HG03432 (cell line): Measurements from ENCODE around the gene ZFHX3.

Experiments
- ATAC-seq: cut with Tn5 transposase; IDR thresholded peaks from one replicate; pipeline ENCODE4 v1.9.1; 2021; ENCODE audit warnings: mild to moderate bottlenecking, moderate library complexity; ENCODE audit not compliant: unreplicated experiment

ZFHX3 gene

DNA sequence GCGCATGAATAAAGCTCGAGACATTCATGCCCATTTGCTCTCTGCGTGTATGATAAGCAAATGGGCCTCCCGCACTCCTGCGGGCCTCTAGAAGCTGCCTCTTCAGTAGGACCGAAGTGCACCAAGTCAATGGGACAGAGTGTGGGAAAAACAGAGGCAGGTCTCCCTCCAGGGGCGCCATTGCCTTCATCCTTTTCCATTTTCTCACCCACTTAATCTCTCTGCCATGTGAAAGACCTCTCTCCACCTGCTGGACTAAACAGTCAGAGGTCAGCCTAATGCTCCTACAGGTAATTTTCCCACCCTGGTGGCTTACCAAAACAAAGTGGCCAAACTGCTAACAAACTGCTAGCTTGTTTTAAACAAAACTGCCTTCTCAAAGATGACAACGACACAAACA, 210.9 kb downstream of the ZFHX3 start:
- ATAC-seq = no peak

DNA sequence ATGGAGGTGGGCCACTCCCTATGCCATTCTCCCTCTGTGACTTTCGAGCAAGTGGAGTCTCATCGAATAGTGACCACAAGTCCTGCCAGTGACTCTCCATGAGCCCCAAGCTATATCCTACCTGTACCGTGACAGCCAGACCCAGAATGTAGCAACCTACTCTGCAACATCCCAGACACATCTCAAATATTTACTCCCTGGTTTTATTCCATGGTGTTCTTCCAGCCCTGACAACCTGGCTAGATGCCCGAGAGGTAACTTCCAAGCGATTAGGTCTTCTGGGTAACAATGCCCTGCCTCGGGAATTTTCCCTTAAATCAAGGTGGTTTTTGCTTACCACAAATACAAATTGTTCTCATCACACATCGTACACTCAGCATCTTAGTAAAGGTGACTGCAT, 211.7 kb downstream of the ZFHX3 start:
- ATAC-seq = no peak

DNA sequence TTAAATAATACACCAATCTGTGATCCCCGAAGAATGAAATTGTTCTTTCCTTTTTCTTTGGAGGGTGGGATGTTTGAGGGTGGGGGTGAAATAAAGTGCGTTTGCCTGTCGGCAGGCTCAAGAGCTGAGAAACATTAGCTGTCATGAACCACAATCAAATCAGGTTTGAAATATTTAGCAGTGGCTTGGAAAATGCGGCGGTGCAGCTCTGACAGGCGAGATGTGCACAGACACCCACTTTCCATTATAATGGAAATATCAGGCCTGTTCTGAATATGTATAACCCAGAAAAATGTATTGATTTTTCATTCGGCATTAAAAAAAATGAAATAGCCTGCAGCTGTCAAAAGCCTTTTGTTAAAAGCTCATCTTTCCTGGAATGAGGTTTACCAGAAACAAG, 212.8 kb downstream of the ZFHX3 start:
- no peak for ATAC-seq

DNA sequence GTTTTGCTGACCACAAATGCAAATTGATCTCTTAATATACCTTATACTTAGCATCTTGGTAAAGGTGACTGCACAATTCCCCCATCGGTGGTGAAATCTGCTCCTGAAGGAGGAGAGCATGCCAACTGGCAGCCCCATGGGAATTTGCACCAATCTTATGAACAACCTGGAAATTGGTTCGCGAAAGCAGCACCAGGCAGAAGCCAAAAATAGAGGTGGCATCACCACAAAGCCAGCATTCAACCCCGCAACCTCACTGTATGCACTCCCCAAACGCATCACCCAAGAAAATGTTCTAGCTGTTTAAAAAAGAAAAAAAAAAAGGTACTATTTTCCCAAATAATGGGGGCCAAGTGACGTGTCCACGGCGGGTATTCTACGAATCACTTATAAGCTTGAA, 213.4 kb downstream of the ZFHX3 start:
- ATAC-seq = no peak

DNA sequence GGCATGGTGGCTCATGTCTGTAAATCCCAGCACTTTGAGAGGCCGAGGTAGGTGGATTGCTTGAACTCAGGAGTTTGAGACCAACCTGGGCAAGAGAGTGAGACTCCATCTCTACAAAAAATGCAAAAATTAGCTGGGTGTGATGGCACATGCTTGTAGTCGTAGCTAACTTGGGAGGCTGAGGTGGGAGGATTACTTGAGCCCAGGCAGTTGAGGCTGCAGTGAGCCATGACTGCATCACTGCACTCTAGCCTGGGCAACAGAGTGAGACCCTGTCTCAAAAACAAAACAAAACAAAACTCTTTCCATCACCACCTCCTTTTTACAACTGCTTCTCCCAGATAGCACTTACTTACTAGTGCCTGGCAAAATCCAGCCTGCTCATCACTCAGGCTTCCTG, 214.0 kb downstream of the ZFHX3 start:
- ATAC-seq = no peak

DNA sequence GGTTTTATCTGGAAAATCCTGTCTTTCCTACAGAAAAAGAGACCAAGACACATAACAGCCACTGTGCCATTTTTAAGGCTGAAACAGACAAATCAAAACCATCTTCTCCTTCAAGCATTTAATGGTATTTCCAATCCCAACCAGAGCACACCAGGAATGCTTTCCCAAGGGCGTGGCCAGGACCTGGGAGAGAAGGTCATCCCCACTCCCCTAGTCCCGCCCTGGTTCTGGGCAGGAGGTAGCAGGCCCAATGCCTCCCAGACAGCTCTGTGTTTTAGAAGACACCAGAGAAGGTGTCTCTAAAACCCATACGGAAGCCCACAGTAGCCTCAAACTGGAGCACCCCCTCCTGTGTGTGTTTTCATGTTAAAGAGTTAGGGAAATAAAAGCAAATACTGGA, 214.4 kb downstream of the ZFHX3 start:
- no peak for ATAC-seq

DNA sequence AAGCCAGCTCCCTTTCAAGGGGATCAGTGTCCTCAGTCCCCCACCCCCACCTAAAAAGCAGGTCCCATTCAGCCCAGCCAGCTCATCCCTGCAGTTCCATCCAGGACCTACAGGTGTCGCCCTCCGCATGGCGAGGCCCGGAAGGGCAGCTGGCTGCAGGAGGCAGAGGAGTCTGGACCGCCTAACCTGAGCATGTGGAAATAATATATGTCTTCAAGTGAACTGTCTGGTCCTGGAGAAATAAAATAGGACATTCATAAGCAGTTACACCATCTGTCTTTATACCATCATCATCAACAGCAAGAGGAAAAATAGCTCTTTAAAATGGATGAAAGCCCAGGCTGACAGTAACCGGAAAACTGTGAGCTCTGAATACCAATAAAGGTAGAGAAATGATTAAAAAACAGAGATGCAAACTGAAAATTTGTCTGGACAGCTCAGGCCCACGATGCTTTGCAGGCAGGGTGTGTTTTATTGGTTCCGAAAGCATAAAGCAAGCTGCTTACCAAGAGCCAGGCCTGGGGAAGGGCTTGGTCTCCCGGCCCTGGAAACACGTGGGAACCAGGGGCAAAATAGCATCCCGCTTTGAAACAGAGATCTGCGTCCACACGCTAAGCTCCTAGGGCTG, 215.2 kb downstream of the ZFHX3 start:
- peak; percentile 85 for ATAC-seq

DNA sequence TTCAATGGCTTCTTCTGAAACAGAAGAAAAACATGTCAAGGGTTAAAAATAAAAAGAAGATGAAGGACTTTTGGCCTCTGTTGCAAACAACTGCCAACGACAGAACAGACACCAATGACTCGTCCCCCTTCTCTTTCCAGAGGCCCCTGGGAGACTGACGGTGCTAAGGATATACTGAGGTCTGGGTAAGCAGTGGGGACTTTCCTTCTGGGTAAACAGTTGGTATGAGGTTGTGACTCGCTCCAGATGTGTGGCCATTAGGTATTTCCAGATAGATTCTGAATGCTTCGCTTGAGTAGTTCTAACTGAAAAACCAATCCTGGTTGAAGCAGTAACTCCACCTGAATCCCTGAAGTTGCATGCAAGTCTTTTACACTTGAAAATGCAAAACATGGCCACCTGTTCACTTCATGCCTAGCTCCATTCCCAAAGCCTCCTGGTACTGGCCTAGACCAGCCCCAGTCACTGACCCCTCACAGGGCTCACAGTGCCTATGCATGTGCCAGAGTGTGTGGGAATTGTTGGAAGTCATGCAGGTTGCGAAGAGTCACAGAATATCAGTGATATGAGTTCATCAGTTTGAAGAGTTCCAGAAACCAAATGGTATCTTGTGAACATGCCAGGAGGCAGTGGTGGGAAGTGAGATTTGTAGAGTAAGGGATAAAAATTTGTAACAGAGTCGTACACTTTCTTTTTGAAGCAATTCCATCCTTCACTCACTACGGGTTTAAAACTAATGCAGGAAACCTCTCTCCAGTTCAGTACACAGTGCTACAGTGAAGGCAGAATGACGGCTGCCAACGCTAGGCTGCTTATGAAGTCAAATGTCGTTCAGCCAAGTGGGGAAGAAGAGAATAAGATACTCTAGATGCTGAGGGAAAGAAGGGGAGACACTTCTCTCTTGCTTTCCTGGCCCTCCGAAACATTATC, 217.8 kb downstream of the ZFHX3 start:
- ATAC-seq = no peak

DNA sequence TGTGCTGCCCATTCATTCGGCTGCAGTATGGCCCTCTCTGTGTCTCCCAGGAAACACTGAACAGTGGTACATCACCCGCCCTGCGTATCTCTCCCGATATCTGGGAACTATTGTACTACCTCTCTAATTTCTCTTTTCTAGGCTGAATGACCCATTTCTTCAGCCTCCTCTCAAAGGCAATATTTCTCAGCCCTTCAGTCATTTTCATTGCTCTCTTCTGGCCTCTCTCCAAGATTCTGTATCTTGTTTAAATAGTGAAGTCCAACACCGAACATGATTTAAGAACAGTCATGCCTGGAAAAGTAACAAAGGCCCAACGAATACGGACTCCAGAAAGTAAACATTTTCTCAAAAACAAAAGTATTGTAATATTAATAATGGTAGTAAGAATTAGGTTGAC, 220.1 kb downstream of the ZFHX3 start:
- no peak for ATAC-seq

DNA sequence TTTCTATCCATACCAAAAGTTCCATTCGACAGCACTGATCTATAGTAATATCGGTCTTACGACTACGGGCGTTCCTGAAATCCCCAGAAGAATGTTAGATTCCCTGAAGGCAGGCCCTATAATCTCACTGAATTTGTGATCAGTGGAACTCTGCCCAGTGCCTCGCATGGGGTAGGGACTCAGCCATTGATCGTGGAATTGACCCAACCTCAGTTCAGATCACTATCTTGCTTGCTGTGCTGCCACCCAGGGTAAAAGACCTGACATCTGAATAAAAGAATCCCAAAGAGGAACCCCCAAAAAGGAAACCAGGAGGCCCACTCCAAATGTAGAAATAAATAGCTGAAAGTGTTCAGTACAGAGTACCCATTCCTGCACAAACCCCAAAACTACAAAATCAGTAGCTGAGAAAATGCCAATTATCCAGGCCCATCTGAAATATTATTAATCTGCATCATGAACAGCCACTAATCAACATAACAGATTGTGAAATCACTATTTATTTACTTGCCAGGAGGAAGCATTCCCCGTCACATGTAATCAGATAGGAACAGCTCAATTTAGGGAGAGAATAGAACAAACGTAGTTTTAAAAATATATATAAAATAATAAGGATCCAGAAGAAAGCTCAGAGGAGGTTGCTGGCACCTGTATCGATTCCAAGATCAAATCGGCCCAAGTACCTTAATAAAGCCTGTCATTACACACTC, 221.9 kb downstream of the ZFHX3 start:
- no peak for ATAC-seq

DNA sequence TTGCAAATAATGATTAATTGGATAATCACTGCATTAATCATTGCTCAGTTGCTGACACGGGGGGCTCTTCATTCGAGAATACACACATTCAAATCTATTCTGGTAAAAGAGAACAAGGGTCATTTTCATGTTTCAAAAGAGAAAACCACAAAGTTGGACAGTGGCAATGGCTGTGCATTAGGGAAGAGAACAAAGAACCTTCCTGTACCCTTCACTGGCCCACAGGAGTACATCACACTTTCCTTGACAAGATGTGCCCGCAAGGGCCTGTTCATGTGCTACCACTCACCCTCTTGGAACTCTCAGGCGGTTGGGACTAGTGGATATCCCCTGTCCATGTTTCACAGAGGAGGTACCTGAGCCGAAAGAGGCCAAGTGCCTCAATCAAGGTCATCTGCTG, 223.2 kb downstream of the ZFHX3 start:
- no peak for ATAC-seq

DNA sequence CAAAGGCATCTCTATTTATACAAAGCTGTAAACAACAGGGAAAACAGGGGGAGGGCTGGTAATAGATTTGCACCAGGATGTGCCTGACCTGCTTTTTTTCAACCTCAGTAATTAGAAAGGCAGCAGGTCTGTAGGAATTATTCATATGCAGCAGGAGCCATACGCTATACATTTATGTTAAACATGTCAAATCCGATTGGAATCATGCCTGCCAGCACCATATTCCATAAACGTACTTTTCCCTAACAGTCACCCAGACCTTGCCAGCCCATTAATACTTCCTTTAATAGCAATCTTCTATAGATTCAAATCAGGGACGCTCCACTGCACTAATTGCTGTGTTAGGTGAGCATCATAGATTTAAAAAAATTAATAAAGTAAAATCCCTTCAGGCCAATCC, 223.9 kb downstream of the ZFHX3 start:
- ATAC-seq = no peak

DNA sequence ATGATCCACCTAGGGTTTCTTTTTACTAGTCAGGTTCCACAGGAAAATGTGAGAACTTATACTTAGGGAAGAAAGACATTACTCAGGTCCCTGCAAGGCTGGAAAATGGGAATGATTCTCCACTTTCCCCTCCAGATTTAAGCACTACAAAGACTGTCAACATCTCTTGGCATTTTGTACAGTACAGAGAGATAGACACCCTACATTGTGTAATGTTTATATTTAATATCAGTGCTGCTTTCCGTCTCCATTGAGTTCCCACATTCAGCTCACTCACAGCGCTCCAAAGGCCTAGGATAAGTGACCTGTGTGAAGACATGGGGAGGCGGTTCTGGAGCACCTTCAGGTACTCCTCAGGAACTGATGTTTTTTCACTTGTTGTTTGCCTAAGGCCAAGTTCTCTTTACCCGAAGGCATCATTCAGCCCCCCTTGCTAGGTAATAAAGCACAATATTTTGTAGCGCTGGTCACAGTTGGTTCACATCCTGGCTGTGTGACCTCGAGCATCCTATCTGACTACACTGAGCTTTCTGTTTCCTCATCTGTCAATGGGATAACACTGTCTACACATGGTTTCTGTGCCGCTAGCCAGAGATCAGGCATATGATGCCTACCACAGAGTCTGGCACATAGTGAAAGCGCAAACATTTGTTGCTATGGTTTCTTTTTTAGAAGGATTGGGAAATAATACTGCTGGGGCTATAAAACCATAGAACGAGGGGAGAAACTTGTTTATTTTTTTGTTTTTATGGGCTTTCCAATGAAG, 226.6 kb downstream of the ZFHX3 start:
- no peak for ATAC-seq

DNA sequence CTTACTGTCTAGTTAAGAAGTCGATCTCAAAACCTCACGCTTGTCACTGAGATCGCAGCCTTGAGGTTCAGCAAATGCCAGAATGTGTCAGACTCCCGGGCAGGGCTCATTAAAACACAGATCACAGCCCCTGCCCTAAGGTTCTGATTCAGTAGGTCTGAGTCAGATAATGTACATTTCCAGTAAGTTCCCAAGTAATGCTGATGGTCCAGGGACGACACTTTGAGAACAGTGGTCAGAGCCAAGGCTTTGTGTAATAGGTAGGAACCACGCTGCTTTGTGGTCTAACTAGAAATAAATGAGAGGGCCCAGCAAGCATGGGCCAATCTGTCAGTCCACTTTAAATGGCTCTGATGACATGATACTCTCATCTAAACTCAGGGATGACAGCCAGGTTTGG, 228.6 kb downstream of the ZFHX3 start:
- no peak for ATAC-seq

DNA sequence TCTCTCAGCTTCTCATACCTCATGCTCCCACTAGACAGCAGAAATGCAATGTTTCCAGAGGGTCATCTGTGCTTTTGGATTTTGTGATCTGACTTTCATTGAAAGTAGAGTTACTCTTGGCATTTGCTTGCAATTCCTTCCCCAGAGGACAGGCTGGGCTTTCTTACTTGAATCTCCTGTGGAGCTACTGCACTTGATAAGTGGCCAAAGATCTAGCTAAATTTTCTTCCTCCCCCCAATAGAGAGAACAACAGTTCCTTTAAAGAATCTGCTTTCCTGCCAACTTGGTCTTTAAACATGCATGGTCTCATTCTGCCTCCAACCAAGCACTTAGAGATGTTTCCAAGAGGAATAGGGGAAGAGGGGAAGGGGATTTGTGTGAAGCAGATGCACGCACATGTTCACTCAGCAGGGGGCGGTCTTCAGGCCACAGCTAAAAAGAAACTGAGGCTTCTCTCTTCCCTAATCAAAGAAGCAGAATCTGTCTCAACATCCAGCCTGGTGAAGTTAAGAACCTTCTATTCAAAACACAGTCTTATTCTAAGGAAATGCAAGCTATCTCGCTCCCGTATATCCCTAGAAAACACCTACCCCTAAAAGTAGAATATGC, 229.6 kb downstream of the ZFHX3 start:
- ATAC-seq = no peak

DNA sequence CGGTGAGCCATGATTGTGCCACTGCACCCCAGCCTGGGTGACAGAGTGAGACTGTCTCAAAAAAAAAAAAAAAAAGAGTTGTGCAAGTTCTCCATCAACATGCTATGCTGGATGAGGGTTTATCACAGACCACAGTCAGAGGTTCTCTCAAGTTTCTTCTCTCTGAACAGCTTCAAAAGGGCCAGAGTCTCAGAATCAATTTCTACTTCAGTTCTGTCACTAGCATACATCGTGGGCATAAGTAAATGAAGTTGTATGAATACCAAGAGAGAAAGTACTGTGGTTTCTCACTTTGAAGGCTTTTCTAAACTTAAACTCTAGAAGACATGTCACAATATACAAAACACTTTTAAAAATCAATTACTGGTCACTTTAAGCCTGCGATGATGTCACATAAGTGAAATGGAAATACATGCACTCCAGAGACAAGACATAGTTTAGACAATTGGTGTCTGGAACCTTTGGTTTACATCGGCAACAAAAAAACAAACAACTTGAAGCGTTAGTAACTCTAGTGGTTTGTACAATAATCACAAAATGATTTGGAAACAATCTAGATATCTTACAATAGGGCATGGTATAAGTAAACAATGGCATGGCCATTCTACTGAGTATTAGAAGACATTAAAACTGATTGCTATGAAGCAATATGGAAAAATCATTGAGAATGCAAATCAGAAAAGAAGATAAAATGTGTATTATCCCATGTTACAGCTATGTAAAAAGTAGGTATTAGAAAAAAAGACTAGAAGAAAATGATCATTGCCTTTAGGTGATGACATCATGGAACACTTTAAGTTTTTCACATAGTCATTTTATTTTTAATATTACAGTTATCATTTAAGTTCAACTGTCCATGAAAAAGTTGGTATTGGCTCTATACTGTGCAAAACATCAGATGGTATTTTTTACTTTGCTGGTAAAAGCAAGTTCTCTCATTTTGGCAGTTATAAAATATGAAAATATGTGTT, 232.3 kb downstream of the ZFHX3 start:
- peak; percentile 68 for ATAC-seq

DNA sequence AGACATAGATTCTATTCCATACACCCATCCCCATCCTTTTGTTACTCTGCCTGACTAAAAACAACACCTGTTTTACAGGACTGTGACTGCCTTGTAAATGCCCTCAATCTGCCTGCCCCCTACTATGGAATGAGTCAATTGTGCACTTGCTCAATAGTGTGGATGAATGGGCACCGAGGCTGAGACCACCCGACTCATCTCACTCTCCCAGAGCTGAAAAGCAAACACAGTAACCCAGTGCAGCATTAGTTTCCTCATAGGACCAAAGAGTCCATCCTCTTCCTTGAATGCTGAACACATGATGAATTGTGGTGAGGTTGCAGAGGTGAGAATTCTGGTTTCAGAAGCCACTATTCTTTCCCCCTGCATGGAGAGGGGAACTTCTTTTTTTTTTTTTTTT, 233.7 kb downstream of the ZFHX3 start:
- ATAC-seq = no peak

DNA sequence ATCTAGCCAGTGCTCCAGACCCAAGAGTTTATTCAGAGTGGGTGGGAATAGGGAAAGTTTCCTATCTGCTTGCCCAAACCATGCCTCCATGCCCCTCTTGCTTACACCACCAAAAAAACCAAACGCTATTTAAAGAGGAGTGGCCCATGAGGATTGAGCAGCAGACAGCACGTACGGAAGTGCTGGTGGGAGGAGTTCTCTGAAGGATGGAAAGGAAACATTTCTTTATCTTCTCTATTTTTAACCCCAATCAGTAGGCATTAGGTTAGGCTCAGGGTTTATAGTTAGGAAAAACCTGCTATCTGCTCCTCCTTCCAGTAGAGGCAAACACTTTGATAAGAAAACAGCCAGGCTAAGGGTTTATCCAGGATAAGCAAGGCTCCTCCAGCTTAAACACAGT, 235.3 kb downstream of the ZFHX3 start:
- no peak for ATAC-seq

DNA sequence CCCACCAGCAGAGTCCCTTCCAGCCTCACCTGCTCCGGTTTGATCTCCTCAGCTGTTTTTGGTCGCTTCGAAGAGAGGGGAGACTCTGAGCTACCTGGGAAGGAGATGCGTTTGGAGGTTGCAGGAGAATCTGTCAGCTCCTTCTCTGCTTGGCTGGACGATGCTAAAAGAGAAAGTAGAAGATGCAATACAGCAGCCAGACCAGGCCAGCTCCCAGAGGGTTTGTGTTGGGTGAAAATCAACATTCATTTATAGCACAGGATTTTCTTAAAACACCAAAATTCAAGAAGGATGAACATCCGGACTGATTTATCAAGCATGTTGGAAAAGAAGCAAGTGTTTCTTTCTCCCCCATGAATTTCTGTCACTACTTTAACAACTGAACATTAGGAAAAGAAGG, 236.1 kb downstream of the ZFHX3 start:
- no peak for ATAC-seq
